Naive B cell (primary cell): ENCODE data around the gene PHACTR1. TPM values are rescaled to one million over a fixed set of nuclear protein-coding genes. Genes with fewer than 3 reads are reported as not detected.
"Not testable (repeated sequence)": the region's sequence is repeated elsewhere in the genome, so short reads cannot be mapped to it uniquely, and the experiment has no call there.

Experiments
- ATAC-seq, 2 donors: fragments of 150-1000 bp; cut with Tn5 transposase; 2 replicates each; pipeline ENCODE4 v1.10.0; 2021; ENCODE audit warnings: low read depth in 2 of 2, mild to moderate bottlenecking in 2 of 2, moderate library complexity in 2 of 2
- DNase-seq: peaks from one replicate; pipeline ENCODE4 v3.0.0; 2022
- H3K27ac Mint-ChIP-seq, 6 donors: one replicate each; pipeline ENCODE4 v1.8.0; 2020 to 2022; ENCODE audit warnings: mild to moderate bottlenecking in 6 of 6, mixed read lengths in 6 of 6, moderate library complexity in 5 of 6, inconsistent platforms in 2 of 6
- H3K27me3 Mint-ChIP-seq, 3 donors: one replicate each; pipeline ENCODE4 v1.8.0; 2021 to 2022; ENCODE audit warnings: mixed read lengths in 3 of 3, mild to moderate bottlenecking in 1 of 3
- H3K36me3 Mint-ChIP-seq, 2 donors: one replicate each; pipeline ENCODE4 v1.8.0; 2020 to 2022; ENCODE audit warnings: mixed read lengths in 2 of 2, inconsistent platforms in 1 of 2, mild to moderate bottlenecking in 1 of 2
- H3K4me1 Mint-ChIP-seq, 3 donors: one replicate each; pipeline ENCODE4 v1.8.0; 2020 to 2022; ENCODE audit warnings: mixed read lengths in 3 of 3, inconsistent platforms in 1 of 3, mild to moderate bottlenecking in 1 of 3, moderate library complexity in 1 of 3
- H3K4me3 Mint-ChIP-seq, 8 donors: one replicate each; pipeline ENCODE4 v1.8.0; 2020 to 2022; ENCODE audit warnings: mild to moderate bottlenecking in 8 of 8, mixed read lengths in 8 of 8, moderate library complexity in 8 of 8, inconsistent platforms in 2 of 8
- H3K9me3 Mint-ChIP-seq, 7 donors: one replicate each; pipeline ENCODE4 v1.8.0; 2020 to 2022; ENCODE audit warnings: mixed read lengths in 7 of 7, mild to moderate bottlenecking in 5 of 7, inconsistent platforms in 2 of 7, moderate library complexity in 1 of 7
- polyA plus RNA-seq, 6 donors: library from polyadenylated mRNA; unstranded; fragments of 300-500 nt; fragmentation: Illumina TruSeq; gene quantifications; one replicate each; pipeline ENCODE4 v1.2.3, GENCODE V29; 2021; ENCODE audit warnings: low read depth in 6 of 6

PHACTR1 gene
- polyA plus RNA-seq, 6 donors from 2014 or later = 61.4 to 110 (median 75.1) TPM

DNA sequence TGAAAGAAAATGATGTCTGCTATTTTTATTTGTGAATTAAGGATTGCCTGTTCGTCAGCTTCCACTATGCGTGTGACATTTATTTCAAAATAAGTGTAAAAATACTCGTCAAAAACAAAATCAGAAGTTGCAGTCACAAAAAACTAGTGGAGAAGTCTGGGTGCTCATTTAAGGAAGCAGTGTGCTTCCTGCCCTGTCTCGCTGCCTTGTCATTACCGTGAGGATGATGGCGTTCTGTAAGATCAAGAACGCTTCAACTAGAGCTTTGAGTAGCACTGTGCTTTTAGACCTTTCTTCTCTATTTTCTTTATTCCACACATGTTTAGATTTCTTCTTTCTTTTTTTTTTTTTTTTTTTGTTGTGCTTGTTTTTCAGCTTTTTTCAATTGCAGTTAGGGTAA lies 424.8 kb downstream of the PHACTR1 start:
- Mint-ChIP-seq H3K4me3 (no peak overlapping the region), H3K27me3 (no peaks in the 10 kb centered on the region), H3K36me3 (no peaks in the 10 kb centered on the region), H3K4me1 (peaks cover 0 to 13% (median 8%) of the 10 kb centered on the region in 3 donors), H3K27ac (no peak overlapping the region), H3K9me3 (no peaks in the 10 kb centered on the region)
- DNase-seq (no peak), ATAC-seq (peak; percentile 46 to 70)

DNA sequence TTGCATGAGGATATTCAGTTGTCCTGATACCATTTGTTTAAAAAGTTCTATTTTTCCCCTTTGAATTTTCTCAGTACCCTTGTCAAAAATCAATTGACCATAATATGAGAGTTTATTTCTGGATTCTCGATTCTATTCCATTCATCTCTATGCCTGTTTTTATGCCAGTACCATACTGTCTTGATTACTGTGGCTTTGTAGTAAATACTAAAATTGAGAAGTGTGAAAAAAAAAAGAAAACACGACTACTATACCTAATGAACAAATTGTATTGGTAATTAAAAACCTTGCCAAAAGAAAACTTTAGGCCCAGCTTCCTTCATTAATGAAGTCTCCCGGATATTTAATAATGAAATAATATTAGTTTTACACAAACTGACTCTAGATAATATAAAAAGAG lies 426.0 kb downstream of the PHACTR1 start:
- ATAC-seq (no peak), DNase-seq (no peak)
- no peaks in the 10 kb centered on the region for H3K36me3 Mint-ChIP-seq
- H3K4me1 Mint-ChIP-seq = peaks cover 0 to 13% (median 8%) of the 10 kb centered on the region in 3 donors
- no peaks in the 10 kb centered on the region for H3K27me3 Mint-ChIP-seq
- H3K27ac Mint-ChIP-seq = no peak overlapping the region
- no peaks in the 10 kb centered on the region for H3K9me3 Mint-ChIP-seq
- no peak overlapping the region for H3K4me3 Mint-ChIP-seq

DNA sequence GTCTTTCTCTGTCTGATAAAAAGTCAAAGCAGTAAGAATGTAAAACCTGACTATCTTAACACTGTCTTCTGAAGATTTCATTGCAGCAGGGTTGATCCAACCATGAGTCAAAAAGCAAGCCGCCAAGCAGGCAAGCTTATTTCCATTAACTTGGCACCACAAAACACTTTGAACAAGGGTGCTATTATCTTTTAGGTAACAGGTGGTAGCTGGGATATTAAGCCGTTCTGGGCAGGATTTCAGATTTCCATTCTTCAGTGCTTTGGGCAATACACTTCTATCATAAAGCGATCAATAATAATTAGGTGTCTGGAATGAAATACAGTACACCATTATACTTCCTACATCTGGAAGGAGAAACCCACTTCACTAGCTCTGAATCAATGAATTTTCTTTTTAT lies 429.9 kb downstream of the PHACTR1 start:
- H3K4me3 Mint-ChIP-seq = no peak overlapping the region
- no peaks in the 10 kb centered on the region for H3K9me3 Mint-ChIP-seq
- H3K27ac Mint-ChIP-seq = no peak overlapping the region
- H3K36me3 Mint-ChIP-seq = no peaks in the 10 kb centered on the region
- peaks cover 0 to 4% (median 3%) of the 10 kb centered on the region in 3 donors for H3K4me1 Mint-ChIP-seq
- no peak for ATAC-seq
- H3K27me3 Mint-ChIP-seq = no peaks in the 10 kb centered on the region
- DNase-seq = no peak

DNA sequence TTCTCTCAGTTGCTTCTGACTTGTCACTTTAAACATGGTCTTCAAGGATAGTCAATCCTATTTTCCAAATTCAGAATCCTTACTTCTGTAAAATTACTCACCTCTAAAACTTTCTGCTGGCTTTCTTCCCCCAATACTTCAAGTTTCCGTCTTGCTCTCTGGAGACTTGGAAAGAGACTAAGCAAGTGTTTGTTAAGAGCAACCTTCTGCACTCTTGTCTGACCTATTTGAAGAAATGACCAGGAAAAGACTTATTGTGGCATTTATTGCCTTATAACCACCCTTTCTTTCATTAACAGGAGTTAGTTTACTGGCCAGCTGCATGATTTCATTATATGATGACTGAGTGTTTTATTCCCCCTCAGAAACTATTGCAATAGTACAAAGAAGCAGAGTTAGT lies 430.8 kb downstream of the PHACTR1 start:
- H3K36me3 Mint-ChIP-seq = no peaks in the 10 kb centered on the region
- H3K27me3 Mint-ChIP-seq = no peaks in the 10 kb centered on the region
- DNase-seq (no peak), ATAC-seq (no peak)
- H3K27ac Mint-ChIP-seq = no peak overlapping the region
- no peaks in the 10 kb centered on the region for H3K9me3 Mint-ChIP-seq
- no peaks in the 10 kb centered on the region for H3K4me1 Mint-ChIP-seq
- no peak overlapping the region for H3K4me3 Mint-ChIP-seq

DNA sequence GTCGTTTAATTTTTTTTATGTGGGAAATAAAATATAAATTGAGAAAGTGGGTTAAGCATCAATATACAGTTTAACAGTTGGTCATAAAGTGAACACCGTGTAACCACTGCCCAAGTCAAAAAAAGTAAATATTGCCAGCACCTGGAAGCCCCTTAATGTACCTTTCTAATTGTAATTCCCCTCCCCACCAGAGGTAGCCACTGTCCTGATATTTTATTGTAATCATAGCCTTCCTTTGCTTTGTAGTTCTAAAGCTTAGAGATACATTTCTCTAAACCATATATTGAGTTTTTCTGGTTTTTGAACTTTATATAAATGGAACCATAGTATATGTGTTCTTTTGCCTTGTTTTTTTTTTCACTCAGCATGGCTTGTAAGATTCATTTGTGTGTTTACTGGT lies 431.2 kb downstream of the PHACTR1 start:
- Mint-ChIP-seq H3K27ac (peak overlapping the region in 1 of 6 donors; percentile 49), H3K4me1 (no peaks in the 10 kb centered on the region), H3K27me3 (no peaks in the 10 kb centered on the region), H3K9me3 (no peaks in the 10 kb centered on the region), H3K36me3 (no peaks in the 10 kb centered on the region), H3K4me3 (no peak overlapping the region)
- ATAC-seq = peak in 1 of 2 donors; percentile 39
- no peak for DNase-seq

DNA sequence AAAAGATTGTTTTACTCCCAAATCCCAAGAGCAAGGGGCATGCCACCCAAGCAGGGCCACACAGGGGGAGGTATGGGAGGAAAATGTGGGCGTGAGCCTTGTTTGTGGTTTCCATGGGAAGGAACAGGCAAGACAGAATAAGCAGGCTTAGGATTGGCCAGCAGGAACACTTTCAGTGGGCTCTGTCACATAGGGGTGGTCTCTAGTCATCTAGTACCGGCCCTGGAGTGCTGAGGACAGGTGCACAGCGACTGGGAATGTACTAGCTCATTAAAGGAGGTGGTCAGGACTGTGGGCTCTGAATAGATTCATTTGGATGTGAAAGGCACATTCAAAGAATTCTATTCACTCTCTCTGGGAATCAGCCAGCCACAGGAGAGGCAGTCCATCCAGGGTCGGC lies 436.2 kb downstream of the PHACTR1 start:
- DNase-seq = no peak
- no peaks in the 10 kb centered on the region for H3K27me3 Mint-ChIP-seq
- H3K4me3 Mint-ChIP-seq = no peak overlapping the region

DNA sequence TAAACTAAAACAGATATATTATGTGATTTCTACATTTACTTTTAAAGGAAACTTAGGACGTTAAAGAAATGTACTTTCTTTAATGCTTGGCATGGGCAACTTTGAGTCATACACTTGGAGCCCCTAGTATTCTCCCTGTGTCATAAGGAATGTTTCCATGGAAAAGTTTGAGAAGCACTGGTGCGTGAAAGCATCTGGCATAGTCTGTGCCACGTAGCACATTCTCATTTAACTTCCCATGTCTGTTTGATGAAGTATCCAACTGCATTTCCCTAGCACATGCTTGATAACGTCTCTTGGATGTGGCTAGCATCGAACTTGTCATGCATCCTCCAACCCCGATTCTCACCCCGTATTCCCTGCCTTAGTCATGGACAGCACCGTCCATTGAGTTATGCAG lies 439.8 kb downstream of the PHACTR1 start:
- no peak overlapping the region for H3K4me3 Mint-ChIP-seq
- no peaks in the 10 kb centered on the region for H3K36me3 Mint-ChIP-seq
- DNase-seq = no peak
- no peak for ATAC-seq
- no peak overlapping the region for H3K27ac Mint-ChIP-seq
- H3K4me1 Mint-ChIP-seq = peaks cover 0 to 7% (median 5%) of the 10 kb centered on the region in 3 donors
- peaks cover 0 to 13% (median 9%) of the 10 kb centered on the region in 3 donors for H3K27me3 Mint-ChIP-seq
- H3K9me3 Mint-ChIP-seq = no peaks in the 10 kb centered on the region

More for the DNA sequence above, 436.2 kb downstream of the PHACTR1 start:
- Mint-ChIP-seq H3K27ac (peak overlapping the region in 1 of 6 donors; percentile 22), H3K4me1 (peaks cover 0 to 5% (median 4%) of the 10 kb centered on the region in 3 donors), H3K9me3 (no peaks in the 10 kb centered on the region), H3K36me3 (no peaks in the 10 kb centered on the region)
- no peak for ATAC-seq

DNA sequence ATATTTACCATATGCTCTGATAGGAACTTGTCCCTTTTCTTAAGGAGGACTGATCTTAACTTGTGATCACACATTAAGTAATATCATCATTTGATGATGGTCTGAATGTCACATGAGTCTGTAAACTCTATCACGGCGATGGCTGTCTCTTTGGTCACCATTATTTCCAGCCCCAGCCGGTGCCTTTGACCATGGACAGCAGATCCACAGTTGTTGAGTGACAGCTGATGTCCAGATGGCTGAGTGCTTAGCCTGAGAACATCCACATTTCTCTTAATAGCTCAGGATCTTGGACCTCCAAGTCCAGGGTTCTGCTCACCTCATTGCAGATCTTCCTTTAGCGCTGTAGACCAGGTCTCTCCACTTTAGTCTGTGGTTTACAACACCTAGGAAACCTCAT lies 440.7 kb downstream of the PHACTR1 start:
- DNase-seq (no peak), ATAC-seq (no peak)
- H3K4me3 Mint-ChIP-seq = no peak overlapping the region
- no peak overlapping the region for H3K27ac Mint-ChIP-seq
- peaks cover 0 to 16% (median 10%) of the 10 kb centered on the region in 3 donors for H3K27me3 Mint-ChIP-seq
- H3K9me3 Mint-ChIP-seq = no peaks in the 10 kb centered on the region
- no peaks in the 10 kb centered on the region for H3K36me3 Mint-ChIP-seq
- peaks cover 0 to 7% (median 5%) of the 10 kb centered on the region in 3 donors for H3K4me1 Mint-ChIP-seq

DNA sequence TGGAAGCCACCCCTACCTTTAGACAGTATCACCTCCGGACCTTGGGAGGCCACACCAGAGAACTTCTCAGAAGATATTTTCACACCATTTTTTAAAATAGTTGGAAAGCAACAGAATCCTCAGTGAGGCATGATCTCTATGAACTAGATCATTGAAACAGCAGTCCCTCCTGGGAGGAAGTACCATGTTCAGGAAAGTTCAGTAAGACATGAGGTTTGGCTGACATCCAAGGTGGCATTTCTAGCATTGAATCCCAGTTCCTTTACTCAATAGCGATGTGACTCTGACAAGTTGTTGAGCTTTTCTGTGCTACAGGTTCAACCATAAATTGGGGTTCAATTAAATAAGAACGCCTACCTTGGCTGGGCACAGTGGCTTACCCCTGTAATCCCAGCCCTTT lies 442.7 kb downstream of the PHACTR1 start:
- Mint-ChIP-seq H3K27ac (no peak overlapping the region), H3K9me3 (no peaks in the 10 kb centered on the region), H3K27me3 (peaks cover 0 to 16% (median 10%) of the 10 kb centered on the region in 3 donors), H3K36me3 (no peaks in the 10 kb centered on the region), H3K4me3 (no peak overlapping the region), H3K4me1 (peaks cover 7 to 13% (median 10%) of the 10 kb centered on the region in 3 donors)
- ATAC-seq (no peak), DNase-seq (no peak)

DNA sequence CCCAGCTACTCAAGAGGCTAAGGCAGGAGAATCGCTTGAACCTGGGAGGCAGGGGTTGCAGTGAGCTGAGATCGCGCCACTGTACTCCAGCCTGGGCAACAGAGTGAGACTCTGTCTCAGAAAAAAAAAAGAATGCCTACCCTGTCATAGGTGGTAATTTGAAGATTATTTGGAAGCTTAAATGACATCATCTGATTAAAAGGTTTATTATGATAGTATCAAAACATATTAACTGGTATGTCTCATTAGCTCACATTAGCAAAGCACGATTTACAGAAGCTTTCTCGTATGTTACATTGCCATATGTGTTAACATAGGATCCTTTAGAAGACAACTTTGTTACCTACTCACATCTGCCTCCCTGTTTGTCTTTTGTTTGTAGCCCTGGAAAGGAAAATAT lies 443.3 kb downstream of the PHACTR1 start:
- H3K4me1 Mint-ChIP-seq, H3K27ac Mint-ChIP-seq, ATAC-seq, H3K36me3 Mint-ChIP-seq, H3K9me3 Mint-ChIP-seq, H3K4me3 Mint-ChIP-seq, DNase-seq: not testable (repeated sequence)
- H3K27me3 Mint-ChIP-seq = peaks cover 0 to 16% (median 10%) of the 10 kb centered on the region in 3 donors

DNA sequence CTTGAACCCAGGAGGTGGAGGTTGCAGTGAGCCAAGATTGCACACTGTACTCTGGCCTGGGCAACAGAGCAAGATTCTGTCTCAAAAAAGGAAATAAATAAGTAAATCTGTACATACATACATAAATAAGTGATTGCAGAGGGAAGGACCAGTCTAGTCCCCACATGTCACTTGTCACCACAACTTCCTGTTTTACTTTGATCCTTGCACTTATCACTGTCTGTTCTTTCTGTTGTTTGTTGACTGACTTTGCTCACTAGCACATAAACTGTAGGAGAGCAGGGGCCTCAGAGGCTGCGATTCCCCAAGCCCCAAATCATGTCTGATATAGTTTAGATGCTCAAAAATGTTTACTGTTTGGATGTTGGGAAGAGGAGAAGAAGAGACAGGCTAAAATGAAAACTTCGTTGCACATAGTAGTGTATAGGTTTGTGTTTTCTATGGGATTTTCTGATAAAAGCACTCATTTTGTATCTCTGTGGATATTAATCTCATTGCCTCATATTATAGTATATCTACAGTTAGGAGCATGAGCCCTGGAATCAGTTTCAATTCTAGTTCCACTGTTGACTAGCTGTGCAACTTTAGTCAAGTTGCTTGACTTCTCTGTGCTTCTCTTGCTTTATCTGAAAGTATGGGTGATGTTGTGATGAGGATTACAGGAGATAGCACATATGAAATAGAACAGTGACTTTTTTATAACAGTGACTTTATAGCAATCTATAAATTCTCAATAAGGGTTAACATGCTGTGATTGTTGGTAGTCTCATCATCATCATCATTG lies 446.8 kb downstream of the PHACTR1 start:
- H3K27ac Mint-ChIP-seq = no peak overlapping the region
- H3K9me3 Mint-ChIP-seq = no peaks in the 10 kb centered on the region
- DNase-seq = no peak
- H3K36me3 Mint-ChIP-seq = no peaks in the 10 kb centered on the region
- ATAC-seq = peak; percentile 83 to 84
- H3K4me1 Mint-ChIP-seq = peaks cover 6 to 9% (median 7%) of the 10 kb centered on the region in 3 donors
- peaks cover 0 to 18% (median 10%) of the 10 kb centered on the region in 3 donors for H3K27me3 Mint-ChIP-seq
- H3K4me3 Mint-ChIP-seq = no peak overlapping the region

DNA sequence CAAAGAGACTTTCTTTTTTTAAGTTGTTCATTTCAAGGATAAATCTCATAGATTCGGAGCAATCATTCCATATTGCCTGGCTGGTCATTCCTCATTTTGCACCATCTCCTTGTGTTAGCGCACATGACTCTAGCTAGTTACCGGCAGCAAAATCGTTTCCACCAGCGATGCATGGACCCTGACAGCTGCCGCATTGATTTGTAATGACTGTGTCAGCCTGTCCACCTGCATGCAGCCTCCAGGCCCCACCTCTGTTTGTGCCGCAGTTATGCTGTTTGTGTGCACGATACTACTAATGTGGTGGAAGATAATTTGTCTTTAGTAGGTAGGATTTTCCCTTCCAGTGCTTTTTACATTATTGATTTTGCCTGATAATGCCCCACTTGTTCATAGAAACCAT lies 447.7 kb downstream of the PHACTR1 start:
- ATAC-seq (no peak), DNase-seq (no peak)
- H3K4me3 Mint-ChIP-seq = no peak overlapping the region
- H3K4me1 Mint-ChIP-seq = peaks cover 6 to 9% (median 7%) of the 10 kb centered on the region in 3 donors
- no peak overlapping the region for H3K27ac Mint-ChIP-seq
- H3K36me3 Mint-ChIP-seq = no peaks in the 10 kb centered on the region
- H3K27me3 Mint-ChIP-seq = peaks cover 0 to 27% (median 10%) of the 10 kb centered on the region in 3 donors
- H3K9me3 Mint-ChIP-seq = no peaks in the 10 kb centered on the region

DNA sequence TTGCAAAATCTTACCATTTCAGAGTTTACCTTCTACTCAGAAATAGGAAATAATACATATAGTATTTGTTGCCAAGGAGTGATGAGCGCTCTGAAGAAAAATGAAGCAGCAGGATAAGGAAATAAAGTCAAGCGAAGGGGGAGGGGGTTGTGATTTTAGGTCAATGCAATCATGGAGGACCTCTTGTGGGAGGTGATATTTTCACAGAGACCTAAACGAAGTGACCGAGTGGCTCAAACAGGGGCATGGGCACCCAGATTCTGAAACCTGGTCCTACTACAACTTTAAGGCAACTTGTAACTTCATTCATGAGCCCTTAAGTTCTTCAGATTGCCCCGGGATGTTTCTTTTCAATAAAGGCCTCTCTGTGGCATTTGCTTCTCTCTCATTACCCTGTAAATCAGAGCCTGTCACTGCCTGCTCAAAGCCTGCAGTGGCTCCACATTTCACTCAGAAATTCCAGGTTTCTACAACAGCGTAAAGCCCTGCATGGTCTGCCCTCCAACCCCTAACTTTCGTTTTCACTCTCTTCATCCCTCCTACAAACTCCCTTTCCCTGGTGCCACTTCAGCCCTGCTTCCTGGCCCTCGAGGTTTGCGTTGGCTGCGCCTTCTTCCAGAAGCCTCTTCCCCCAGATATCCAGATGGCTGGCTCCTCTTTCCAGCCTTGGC lies 449.1 kb downstream of the PHACTR1 start:
- H3K27ac Mint-ChIP-seq = peak overlapping the region in 1 of 6 donors; percentile 75
- DNase-seq (no peak), ATAC-seq (no peak)
- peaks cover 0 to 1% (median 0%) of the 10 kb centered on the region in 7 donors for H3K9me3 Mint-ChIP-seq
- H3K36me3 Mint-ChIP-seq = no peaks in the 10 kb centered on the region
- no peak overlapping the region for H3K4me3 Mint-ChIP-seq
- H3K27me3 Mint-ChIP-seq = peaks cover 0 to 20% (median 6%) of the 10 kb centered on the region in 3 donors
- H3K4me1 Mint-ChIP-seq = peaks cover 6 to 9% (median 7%) of the 10 kb centered on the region in 3 donors

DNA sequence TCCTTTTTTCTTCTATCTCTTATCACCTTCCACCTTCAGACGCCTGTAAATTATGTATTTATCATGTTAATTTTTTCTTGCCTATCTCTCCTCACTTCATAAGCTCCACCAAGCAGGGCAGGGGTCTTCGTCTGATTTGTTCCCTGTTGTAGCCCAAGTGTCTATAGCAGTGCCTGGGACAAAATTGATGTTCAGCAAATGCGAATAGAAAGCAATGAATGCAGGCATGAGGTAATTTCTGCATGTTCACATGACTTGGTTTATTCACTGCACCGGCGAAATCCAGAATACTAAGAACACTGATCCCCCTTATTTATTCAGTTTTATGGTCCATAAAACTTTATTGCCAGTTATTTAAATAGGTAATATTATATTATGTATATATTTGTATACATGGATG lies 449.7 kb downstream of the PHACTR1 start:
- H3K27ac Mint-ChIP-seq = peak overlapping the region in 1 of 6 donors; percentile 26
- peaks cover 0 to 15% (median 3%) of the 10 kb centered on the region in 3 donors for H3K27me3 Mint-ChIP-seq
- no peak for DNase-seq
- no peaks in the 10 kb centered on the region for H3K36me3 Mint-ChIP-seq
- ATAC-seq = no peak
- H3K4me1 Mint-ChIP-seq = peaks cover 6 to 8% (median 7%) of the 10 kb centered on the region in 3 donors
- peak overlapping the region in 1 of 8 donors; percentile 22 for H3K4me3 Mint-ChIP-seq
- peaks cover 0 to 1% (median 0%) of the 10 kb centered on the region in 7 donors for H3K9me3 Mint-ChIP-seq
